Astrocyte of the hippocampus (primary cell): ENCODE data around the gene CRYBA2.

Experiments used
- DNase-seq: peaks from one replicate; pipeline ENCODE4 v3.0.0; 2011; ENCODE audit warnings: low read depth, low spot score

CRYBA2 gene

DNA sequence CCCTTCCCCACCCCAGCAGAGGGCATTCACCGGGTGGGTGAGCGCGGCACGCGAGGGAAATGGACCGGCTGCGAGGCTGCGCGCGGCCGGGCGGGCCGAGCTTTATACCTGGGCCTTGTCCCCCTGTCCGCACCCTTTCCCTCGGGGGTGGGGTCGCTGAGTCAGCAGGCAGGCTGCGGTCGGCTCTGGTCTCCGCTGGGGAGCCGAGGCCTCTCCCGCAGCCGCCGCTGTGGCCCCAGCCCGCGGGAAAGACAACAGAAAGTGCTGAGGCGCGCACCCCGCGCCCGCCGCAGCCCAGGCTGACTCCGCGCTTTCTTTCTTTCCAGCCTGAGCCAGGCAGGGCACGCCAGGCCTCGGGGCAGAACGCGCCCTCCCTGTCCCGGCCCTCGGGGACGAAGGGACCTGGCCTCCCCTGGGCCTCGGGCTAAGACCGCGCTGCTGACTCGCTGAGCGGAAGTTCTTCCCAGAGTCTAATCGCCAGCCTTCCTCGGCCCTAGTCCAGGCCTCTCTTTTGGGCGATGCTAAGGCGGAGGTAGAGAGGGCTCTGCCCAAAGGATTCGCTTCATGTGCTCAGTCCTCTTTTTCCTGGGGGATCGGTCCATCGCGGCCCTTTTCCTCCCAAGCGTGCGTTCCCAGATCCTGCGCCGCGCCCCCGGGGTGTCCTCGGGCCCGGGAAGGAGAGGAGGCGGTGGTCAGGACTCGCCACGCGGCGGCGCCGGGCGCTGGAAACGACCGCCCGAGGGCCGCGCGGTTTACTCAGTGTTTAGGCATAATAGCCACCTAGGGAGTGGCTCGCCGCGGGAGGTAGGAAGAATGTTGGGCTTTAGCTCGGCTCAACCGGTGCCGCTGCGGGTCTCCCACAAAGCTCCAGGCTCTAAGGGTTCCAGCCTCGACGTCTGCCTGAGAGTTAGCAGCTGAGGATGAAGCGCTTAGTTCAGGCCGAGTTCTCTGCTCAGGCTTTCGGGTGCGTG is at the start of gene CRYBA2:
Gene CRYBA2, minus strand, starts transcription at position 78 of the 971 bp plus-strand sequence. CDS start 246 bp downstream, outside the sequence.
- DNase-seq, result peak; percentile 50

- no peak for DNase-seq
Observed at GRCh38 chr2:219042750-219043149, 49.5 kb upstream of the CRYBA2 start.

- no peak for DNase-seq
Observed at GRCh38 chr2:219042157-219042556, 48.9 kb upstream of the CRYBA2 start.

- DNase-seq, result peak; percentile 66
Observed at GRCh38 chr2:219041252-219041651, 48.0 kb upstream of the CRYBA2 start, which contains the start of gene CFAP65. CFAP65 (minus strand) TSS chr2:219041516; CDS start chr2:219039048, 2,468 bp downstream.

DNA sequence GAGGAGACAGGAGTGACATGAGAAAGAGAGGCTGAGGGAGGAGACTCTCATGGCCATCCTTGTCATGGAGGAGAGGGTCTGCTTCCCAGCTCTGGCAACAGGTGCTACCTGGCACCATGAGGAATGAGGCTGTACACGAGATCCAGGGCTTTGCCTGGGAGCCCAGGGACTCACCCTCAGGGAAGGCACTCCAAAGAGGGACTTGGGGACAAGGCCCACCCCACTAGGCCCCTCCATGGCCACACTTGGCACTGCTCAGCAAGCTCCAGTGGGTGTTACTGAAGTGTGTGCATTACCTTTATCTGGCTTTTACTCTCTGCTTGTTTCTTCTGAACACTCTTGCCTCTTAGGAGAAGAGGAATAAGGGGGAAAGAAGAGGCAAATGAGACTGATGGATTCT is 45.4 kb upstream of the CRYBA2 start:
- DNase-seq, result no peak

GRCh38 chr2:219037783-219038499 is 44.7 kb upstream of the CRYBA2 start:
- DNase-seq, result no peak

GRCh38 chr2:219035942-219036341 is 42.7 kb upstream of the CRYBA2 start:
- DNase-seq, result no peak

DNA sequence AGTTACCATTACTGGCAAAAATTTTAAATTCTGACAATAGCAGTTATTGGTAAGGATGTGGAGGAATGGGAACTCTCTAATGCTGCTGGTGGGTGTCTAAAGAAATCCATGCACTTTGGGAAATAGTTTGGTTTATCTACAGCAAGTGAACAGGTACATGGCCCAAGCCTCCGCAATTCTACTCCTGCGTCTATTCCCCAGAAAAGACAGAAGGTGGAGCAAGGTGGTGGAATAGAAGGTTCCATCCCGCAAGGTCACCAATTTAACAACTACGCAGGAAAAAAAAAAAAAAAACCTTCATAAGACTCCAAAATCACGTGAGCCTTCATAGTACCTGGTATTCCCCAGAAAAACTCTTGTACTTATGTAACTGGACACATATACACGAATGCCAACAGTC is 41.6 kb upstream of the CRYBA2 start:
- no peak for DNase-seq

DNA sequence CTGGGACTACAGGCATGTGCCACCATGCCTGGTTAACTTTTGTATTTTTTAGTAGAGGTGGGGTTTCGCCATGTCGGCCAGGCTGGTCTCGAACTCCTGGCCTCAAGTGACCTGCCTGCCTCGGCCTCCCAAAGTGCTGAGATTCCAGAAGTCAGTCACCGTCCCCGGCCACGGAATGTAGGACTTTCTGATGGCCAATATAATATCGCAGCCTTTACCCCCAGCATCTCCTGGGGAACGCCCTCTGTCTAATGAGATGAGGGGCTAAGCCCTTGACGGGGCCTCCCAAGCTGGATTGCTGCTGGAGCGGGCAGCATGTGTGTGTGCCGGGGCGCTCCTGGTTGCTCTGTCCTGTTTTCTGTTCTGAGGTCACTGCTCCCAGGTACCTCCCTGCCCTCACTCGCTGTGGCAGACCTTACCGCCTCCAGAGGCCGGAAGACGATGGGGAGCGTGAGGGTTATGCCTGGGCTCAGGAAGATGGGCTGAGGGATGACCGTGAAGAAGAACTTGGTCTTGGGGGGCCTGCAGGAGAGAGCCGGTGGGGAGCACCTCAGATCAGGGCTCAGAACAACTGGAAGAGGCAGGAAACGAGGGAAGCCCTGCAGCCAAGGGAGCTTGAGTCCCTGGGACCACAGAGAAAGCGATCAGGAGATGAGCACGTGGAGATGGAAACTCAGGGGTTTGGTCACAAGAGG is 39.0 kb upstream of the CRYBA2 start:
- DNase-seq, result no peak

DNA sequence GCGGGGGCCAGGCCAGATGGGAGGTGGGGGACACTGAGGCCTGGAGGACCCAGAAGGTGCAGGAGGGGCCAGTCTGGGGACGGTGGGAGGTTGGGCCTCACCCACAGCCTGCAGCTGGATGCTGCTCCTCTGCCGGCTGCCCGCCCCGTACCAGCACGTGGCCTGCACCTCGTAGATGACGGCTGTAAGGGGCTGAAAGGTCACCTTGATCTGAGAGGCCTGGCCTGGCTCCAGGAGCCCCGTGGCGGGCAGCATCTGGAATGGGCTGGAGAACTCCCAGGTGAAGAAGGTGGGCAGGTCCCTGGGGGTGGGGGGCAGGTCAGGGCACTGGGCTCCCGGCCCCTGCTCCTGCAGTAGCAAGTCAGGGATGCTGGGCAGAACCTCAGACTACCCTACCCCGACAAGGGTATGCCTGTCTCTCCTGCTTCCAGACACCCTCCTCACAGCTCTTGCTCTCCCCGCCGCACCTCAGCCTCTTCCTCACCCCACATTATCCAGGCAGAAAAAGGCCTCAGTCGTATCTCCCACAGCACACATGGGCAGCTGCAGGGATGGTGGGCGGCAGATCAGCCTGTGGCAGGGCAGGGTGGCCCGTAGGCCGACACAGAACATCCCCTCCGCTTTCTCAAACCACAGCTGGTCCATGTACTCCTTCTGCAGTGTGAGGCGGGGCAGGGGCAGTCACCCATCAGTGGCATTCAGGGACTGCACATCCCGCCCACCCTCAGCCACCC is 38.0 kb upstream of the CRYBA2 start:
- DNase-seq, result no peak

- DNase-seq, result no peak
Observed at GRCh38 chr2:219030177-219030940, 37.1 kb upstream of the CRYBA2 start.

GRCh38 chr2:219029829-219030165 is 36.6 kb upstream of the CRYBA2 start:
- DNase-seq, result peak; percentile 89

DNA sequence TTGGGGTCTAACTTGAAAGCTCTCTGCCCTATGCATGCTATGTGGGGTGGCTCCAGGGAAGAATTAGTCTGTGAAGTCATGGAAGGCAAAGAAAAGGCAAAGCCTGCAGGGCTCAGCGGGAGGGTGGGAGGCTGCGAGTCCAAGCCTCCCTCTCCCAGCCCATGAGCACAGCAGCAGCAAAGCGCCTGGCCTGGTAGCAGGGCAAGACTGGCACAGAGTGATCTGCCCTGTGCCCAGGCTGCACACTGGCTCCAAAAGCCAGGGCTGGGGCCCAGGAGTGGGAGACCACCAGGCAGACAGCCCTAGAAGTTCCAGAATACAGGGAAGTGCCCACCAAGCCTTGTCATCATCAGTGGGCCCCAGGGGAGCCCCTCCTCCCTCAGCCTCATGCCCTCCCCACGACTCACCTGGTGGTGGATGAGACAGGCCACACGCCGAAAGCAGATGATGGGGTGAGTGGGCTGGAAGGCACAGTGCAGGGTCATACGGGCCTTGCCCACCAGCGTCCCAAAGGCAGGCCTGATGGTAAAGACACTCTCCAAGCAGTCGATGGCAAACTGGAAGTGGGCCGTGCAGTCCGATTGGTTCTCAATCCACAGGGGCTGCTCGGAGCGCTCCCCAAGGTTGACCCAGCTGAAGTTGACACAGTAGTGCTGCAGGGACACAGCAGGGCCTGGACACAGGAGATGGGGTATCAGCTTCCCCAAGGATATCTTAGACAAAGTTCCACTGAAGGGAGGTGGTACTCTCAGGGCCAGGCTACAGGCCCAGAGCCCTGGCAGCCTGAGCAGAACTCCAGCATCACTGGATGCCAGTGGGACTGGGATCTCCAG is 36.0 kb upstream of the CRYBA2 start:
- no peak for DNase-seq

GRCh38 chr2:219028141-219028540 is 34.9 kb upstream of the CRYBA2 start:
- DNase-seq, result no peak

GRCh38 chr2:219027511-219028055 is 34.4 kb upstream of the CRYBA2 start:
- no peak for DNase-seq

GRCh38 chr2:219026946-219027345 is 33.7 kb upstream of the CRYBA2 start:
- no peak for DNase-seq

GRCh38 chr2:219025637-219026585 is 32.7 kb upstream of the CRYBA2 start:
- peak; percentile 18 for DNase-seq

DNA sequence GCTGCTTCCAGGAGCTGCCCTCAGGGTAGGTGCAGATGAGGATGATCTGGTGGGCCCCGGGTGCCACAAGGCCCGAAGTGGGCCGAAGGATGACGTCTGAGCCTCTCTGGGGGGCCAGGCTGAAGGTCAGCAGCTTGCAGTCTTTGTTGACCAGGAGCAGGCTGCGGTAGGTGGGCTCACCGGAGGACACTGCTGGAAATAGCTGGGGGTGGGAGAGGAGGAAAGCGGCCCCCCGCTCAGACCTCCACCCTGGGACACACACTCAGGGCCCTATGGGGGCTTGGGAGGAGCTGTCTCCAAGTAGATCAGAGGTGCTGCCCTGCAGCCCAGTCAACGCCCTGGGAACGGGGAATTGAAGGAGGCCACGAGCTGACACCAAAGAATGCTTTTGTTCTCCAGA is 30.8 kb upstream of the CRYBA2 start:
- no peak for DNase-seq
